Measurements from ENCODE around the gene EFCAB12.
A peak's percentile ranks its signal among the peaks of the same experiment; 100 is the strongest.

Gene EFCAB12

GRCh38 chr3:129445471-129445870 lies 17.0 kb upstream of the EFCAB12 start:
- DNase-seq (ENCODE audit: low read depth) = no peak

GRCh38 chr3:129442947-129443346 lies 14.5 kb upstream of the EFCAB12 start:
- DNase-seq (ENCODE audit: low read depth) = no peak

- DNase-seq (ENCODE audit: low read depth) = no peak
Observed at GRCh38 chr3:129442486-129442885, 14.1 kb upstream of the EFCAB12 start.

- DNase-seq (ENCODE audit: low read depth) = peak; percentile 82
Observed at GRCh38 chr3:129441782-129442181, 13.3 kb upstream of the EFCAB12 start.

DNA sequence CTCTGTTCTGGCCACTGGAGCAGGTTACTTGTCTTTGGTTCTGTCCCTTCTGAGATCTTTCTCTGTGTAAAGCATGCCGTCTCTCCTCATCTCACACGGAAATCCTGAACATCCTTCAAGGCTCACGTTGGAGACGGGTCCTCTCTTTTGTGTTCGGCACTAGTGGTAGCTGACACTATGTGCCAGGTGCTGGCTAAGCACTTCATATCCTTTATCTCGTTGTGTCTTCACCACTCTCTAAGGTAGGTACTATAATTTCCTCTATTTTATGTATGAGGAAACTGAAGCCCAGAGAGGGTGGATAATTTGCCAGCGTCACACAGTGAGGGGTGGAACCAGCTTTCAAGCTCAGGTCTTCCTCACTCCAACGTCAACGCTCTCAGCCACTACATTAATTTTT lies 12.8 kb upstream of the EFCAB12 start:
- DNase-seq (ENCODE audit: low read depth) = no peak

DNA sequence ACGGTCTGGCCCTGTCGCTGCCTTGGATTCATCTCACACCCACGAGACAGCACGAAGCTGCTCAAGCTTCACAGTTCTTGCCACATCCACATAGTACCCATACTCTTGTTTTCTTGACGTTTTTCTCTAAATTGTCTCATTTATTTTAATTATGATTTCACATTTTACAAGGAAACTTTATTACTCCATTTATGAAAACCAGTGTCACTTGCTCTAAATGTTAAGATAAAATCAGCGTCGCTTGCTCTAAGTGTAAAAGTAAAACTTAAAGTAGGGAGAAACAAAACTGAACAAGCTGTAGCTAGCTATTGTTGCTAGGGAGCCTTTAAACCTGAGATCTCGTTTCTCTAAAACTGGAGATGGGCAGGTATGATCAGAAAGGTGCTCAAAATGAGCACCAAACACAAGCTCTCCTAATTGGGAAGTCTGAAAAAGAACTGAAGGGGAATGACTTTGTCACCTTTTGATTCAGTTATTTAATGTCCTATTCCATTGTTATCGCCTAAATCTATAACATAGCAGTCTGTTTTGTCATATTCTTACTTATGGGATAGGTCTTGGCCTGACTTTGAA lies 12.3 kb upstream of the EFCAB12 start:
- DNase-seq (ENCODE audit: low read depth) = no peak

DNA sequence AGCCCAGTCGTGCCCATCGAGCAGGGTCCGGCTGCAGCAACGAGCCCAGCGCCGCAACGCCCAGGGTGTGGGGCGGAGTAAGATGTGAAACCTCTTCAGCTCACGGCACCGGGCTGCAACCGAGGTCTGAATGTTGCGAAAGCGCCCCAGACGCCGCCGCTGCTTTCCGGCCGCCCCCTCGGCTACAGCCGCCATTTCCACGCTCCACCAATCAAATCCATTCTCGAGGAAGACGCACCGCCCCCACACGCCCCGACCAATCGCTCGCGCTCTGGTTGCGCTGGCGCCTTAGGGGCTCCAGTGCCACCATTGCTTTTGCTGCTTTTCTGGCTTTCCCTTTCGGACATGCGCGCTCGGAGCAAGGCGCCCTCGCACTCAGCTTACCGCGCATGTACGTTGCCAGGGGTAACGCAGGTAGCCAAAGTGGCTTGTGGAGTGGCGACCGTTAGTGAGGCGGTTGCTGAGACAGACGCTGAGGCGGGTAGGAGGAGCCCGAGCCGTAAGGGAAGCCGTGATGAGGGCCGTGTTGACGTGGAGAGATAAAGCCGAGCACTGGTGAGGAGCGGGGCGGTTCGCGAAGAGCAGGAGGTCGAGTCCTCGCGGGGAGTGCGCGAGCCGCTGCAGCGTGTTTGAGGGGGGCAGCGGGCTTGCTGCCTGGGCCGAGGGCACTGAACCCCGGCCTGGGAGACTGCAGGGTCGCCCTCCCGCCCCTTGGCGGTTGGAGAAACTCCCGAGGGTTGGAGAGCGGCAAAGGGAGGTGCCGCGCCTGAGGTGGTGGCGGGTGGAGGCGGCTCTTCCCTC lies 11.6 kb upstream of the EFCAB12 start, which contains the start of the genes IFT122 and MBD4:
TSS of gene IFT122 (plus strand) at position 408 of the 801 bp plus-strand sequence. CDS start at position 515, 107 bp downstream.
TSS of gene MBD4 (minus strand) at position 132 of the 801 bp plus-strand sequence. CDS start at position 17, 115 bp downstream.
- peak; percentile 100 for DNase-seq (ENCODE audit: low read depth)

- DNase-seq (ENCODE audit: low read depth) = peak; percentile 34
Observed at GRCh38 chr3:129439226-129439816, 10.9 kb upstream of the EFCAB12 start.

DNA sequence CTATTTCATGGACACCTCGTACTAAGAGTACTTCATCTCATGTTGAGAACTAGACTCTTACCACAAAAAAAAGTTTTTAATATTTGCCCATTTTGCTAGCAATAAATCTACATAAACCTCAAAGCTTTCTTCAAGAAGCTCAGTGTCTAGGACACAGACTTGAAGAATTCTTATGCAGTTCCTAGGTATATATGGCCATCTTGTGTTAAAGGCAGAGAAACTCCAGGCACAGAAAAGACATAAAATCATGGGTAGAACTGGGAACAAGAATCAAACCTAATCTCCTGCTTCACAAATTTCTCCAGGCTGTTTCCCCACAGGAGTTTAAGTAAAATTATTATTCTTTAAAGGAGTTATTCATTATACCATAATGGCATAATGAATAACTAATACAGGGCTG lies 6.9 kb upstream of the EFCAB12 start:
- DNase-seq (ENCODE audit: low read depth) = no peak

DNA sequence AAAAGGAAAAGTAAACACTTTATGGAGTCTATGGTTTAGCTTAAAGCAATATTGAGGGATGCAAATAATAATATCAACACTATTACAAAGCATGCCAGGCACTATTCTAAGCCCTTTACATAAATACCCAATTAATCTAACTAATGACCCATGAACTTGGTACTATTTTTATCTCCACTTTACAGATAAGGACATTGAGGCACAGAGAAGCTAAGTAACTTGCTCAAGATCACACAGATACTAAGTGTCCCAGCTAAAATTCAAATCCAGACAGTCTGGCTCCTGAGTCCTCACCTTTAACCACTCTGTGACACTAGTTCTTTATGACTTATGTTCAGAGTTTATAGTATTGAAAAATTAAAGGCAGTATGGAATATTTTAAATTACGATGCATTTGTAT lies 5.7 kb upstream of the EFCAB12 start:
- DNase-seq (ENCODE audit: low read depth) = no peak

GRCh38 chr3:129433565-129433964 lies 5.1 kb upstream of the EFCAB12 start:
- no peak for DNase-seq (ENCODE audit: low read depth)

- no peak for DNase-seq (ENCODE audit: low read depth)
Observed at GRCh38 chr3:129432671-129433070, 4.2 kb upstream of the EFCAB12 start.

DNA sequence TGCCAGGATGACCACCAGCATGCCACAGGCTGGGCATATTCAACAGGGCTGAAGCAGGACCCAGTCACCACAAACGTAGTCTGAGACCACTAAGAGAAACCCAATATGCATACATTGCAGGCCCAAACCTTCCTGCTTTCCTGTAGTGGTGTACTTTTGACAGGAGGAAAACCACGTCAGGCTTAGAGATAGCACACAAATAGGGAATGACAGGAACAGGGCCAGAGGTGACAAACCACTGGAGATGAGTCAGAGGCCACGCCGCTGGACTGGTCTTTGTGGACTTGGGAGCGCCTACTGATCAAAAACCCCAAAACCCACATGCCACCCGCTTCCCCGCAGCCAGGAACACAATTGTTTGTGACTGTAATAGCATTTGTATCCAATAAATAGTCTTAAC lies 3.6 kb upstream of the EFCAB12 start:
- no peak for DNase-seq (ENCODE audit: low read depth)

GRCh38 chr3:129429602-129430001 lies 1.2 kb upstream of the EFCAB12 start:
- DNase-seq (ENCODE audit: low read depth) = no peak

- DNase-seq (ENCODE audit: low read depth) = no peak
Observed at GRCh38 chr3:129429080-129429451, 630 bp upstream of the EFCAB12 start.

DNA sequence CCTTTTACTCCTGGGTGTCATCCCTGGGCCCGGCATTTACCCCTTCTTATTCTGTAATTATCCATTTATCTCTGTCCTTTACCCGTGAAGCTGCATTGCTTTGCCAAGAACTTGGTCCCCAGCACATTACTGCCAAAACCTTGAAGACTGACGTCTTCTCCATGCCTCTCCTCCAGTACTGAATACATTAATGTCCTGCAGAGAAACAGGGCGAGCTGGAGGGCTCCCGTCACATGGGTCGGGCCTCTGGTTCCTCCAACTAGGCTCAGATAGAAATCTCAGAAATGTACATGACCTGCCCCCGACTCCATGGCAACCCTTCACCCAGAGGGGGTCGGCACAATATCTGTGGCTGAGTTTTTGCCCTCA lies 445 bp downstream of the EFCAB12 start:
- no peak for DNase-seq (ENCODE audit: low read depth)

- DNase-seq (ENCODE audit: low read depth) = no peak
Observed at GRCh38 chr3:129425619-129426018, 2.8 kb downstream of the EFCAB12 start.

- no peak for DNase-seq (ENCODE audit: low read depth)
Observed at GRCh38 chr3:129425213-129425612, 3.2 kb downstream of the EFCAB12 start.

DNA sequence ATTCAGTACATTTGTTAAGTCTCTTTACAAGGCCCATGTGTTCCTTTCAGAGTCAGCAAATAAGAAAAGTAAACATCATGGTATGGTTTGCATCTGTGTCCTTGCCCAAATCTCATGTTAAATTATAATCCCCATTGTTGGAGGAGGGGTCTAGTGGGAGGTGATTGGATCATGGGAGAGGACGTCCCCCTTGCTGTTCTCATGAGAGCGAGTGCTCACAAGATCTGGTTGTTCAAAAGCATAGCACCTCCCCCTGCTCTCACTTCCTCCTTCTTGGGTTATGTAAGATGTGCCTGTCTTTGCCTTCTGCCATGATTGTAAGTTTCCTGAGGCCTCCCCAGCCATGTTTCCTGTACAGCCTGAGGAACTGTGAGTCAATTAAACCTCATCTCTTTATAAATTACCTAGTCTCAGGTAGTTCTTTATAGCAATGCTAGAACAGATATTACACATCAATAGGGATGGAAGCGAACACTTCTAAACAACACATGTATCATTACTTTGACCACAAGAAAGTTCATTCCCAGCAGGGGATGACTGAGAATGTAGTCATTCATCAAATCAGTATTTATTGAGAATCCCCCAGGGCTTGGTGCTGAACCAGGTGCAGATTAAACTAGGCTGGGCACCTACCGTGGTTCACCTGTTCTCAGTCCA lies 4.1 kb downstream of the EFCAB12 start:
- DNase-seq (ENCODE audit: low read depth) = peak; percentile 48

DNA sequence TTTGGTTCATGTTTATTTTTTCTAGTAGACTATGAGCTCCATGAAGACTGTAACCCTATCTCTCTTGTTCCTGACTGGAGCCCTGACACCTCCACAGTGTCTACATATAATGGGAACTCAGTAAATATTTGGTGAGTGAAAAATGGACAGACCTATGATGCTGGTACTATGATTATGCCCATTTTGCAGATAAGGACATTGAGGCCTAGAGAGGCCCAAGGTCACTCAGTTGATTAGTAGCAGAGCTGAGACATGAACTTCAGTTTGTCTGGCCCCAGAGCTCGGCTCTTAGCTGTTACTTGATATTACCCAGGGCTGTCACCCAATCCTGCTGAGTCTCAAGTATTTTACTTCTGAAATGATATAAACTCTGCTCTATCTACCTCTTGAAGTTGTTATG lies 5.5 kb downstream of the EFCAB12 start:
- DNase-seq (ENCODE audit: low read depth) = no peak

- DNase-seq (ENCODE audit: low read depth) = peak; percentile 22
Observed at GRCh38 chr3:129421988-129422745, 6.3 kb downstream of the EFCAB12 start.
